Measurements from ENCODE around the gene FBXL7.

- no peak for TF ChIP-seq POLR2A (IDR thresholded peaks at IDR 0.05)
- no peak for TF ChIP-seq CTCF (IDR thresholded peaks at IDR 0.05)
Measured at GRCh38 chr5:15763754-15764153, 263.8 kb downstream of the FBXL7 start.
